HUES64 (cell line): ENCODE measurements around the gene CYB5R3.

ENCODE experiments used
- H3K27ac ChIP-seq: 2 replicates; pipeline ENCODE4 v1.7.0; 2013; ENCODE audit warnings: low read depth, low read length, inconsistent platforms
- H3K27me3 ChIP-seq: 2 replicates; pipeline ENCODE4 v1.6.1; 2013; ENCODE audit warnings: mild to moderate bottlenecking, low read length; ENCODE audit not compliant: insufficient read depth
- H3K36me3 ChIP-seq: 2 replicates; pipeline ENCODE4 v1.6.1; 2013; ENCODE audit warnings: mild to moderate bottlenecking, low read length; ENCODE audit not compliant: insufficient read depth
- H3K4me1 ChIP-seq: 2 replicates; pipeline ENCODE4 v1.6.1; 2013; ENCODE audit warnings: mild to moderate bottlenecking, low read length, moderate library complexity; ENCODE audit not compliant: insufficient read depth
- H3K4me3 ChIP-seq: 2 replicates; pipeline ENCODE4 v1.5.1; 2013; ENCODE audit warnings: mild to moderate bottlenecking, low read length, moderate library complexity
- H3K9ac ChIP-seq: 2 replicates; pipeline ENCODE4 v1.6.1; 2013; ENCODE audit warnings: mild to moderate bottlenecking, low read depth, low read length
- H3K9me3 ChIP-seq: 2 replicates; pipeline ENCODE4 v1.6.1; 2013; ENCODE audit warnings: low read depth, low read length; ENCODE audit not compliant: insufficient read depth
- WGBS: fragments of 150-250, 120-280 bp; methylation state at CpG from one replicate; pipeline ENCODE4 v1.1.7; 2013; ENCODE audit warnings: missing lambda C conversion rate; 5-methylcytosine and 5-hydroxymethylcytosine counted together

Gene CYB5R3

DNA sequence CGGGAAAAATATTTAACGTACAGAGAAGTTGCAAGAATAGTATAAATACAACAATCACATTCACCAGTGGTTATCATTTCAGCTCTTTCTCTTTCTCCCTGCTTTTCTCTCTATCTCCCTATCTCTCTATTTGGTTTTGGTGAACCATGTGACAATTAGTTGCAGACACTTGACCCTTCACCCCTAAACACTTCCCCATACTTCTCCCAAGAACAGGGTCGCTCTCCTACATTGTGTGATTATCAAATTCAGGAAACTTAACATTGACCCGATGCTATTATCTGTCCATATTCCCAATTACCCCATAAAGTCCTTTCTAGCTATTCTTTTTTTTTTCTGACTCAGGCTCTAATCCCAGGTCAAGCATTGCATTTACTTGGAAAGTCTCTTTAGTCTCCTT, 4.8 kb upstream of the CYB5R3 start:
- no peaks in the 10 kb centered on the region for H3K9me3 ChIP-seq
- 97% methylated on average over 2 of the region's 4 CpGs for WGBS
- H3K36me3 ChIP-seq = no peaks in the 10 kb centered on the region
- no peak overlapping the region for H3K27ac ChIP-seq
- H3K4me1 ChIP-seq = no peaks in the 10 kb centered on the region
- no peak overlapping the region for H3K4me3 ChIP-seq
- no peaks in the 10 kb centered on the region for H3K27me3 ChIP-seq
- H3K9ac ChIP-seq = no peak overlapping the region

DNA sequence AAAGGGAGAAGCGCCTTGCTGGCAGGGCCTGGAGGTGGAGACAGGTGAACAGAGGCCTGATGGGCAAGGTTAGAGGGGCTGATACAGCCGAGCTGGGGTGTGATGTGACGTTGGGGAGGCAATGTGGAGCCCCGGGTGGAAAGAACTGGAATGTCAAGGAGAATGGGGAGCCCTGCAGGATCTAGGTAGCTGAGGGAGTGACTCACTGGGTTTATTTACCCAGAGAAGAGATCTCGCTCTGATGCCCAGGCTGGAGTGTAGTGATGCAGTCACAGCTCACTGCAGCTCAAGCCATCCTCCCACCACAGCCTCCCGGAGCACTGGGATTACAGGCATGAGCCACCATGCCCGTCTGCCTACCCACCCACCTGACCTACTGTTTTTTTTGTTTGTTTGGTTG, 1.9 kb upstream of the CYB5R3 start:
- H3K9ac ChIP-seq = no peak overlapping the region
- no peaks in the 10 kb centered on the region for H3K9me3 ChIP-seq
- no peak overlapping the region for H3K27ac ChIP-seq
- H3K36me3 ChIP-seq = no peaks in the 10 kb centered on the region
- WGBS = 85% methylated on average over 5 of the region's 7 CpGs
- peaks cover 6% of the 10 kb centered on the region; the same call in 1 of the 2 replicates for H3K4me1 ChIP-seq
- no peak overlapping the region for H3K4me3 ChIP-seq
- no peaks in the 10 kb centered on the region for H3K27me3 ChIP-seq

DNA sequence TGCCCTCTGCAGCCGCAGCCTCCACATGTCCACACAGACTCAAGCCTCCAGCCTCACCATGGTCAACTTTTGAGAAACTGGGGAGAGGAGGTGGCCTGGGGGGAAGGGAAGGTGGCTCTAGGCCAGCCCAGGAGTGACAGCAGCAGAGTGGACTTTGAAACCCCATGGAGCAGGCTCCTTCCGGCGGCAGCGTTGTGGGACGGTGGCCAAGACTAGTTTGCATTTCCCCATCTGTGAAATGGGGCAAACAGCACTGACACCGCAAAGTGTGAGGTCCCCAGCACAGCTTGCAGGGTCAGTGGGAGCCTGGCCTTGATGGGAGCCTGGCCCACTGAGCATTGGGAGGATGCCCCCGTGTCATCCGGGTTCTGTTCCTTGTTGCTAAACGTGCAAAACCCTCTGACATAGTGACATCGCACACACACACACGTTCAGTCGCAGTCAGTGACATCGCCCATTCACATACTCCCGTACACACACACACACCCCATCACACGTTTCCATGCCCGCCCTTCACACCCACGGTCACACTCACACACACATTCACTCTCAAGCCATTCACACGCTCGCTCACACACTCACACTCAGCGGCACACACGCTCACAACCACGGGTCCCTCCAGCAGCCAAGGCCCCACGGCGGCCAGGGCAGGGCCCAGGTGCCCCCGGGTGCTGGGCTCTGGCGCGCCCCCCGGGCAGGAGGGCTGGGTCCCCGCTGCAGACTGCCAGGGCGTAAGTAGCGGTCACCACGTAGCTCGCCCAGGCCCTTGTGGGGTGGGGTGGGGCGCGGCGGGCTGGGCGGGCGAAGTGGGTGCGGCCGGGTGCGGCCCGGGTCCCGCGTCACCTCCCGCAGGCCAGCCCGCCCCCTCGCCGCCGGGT, 585 bp downstream of the CYB5R3 start:
- peak overlapping the region; percentile 83 for H3K9ac ChIP-seq
- 5% methylated on average over 48 of the region's 49 CpGs for WGBS

DNA sequence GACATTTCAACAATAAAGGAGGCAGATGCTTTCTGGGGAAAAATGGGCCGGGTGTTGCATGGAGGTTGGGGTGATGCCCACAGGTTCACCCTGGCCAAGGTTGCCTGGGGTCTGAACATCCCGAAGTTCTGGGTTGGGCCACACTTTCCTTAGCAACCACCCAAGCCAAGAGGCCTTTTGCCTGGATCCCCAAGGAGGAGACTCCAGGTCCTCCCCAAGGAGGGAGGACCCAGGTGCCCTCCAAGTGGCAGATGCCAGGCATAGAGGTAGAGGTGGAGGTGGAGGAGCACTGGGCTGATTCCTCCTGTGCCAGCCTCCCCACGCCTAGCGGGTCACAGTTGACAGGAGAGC, 1.2 kb downstream of the CYB5R3 start:
- H3K4me3 ChIP-seq = peak overlapping the region; percentile 99
- H3K27ac ChIP-seq = no peak overlapping the region
- H3K9me3 ChIP-seq = no peaks in the 10 kb centered on the region
- WGBS = 88% methylated on average over 3 of the region's 4 CpGs
- no peaks in the 10 kb centered on the region for H3K36me3 ChIP-seq
- H3K27me3 ChIP-seq = no peaks in the 10 kb centered on the region
- peaks cover 23% of the 10 kb centered on the region for H3K4me1 ChIP-seq
- H3K9ac ChIP-seq = no peak overlapping the region

More for the DNA sequence above, 585 bp downstream of the CYB5R3 start:
- no peaks in the 10 kb centered on the region for H3K9me3 ChIP-seq
- H3K4me1 ChIP-seq = peaks cover 19% of the 10 kb centered on the region
- no peaks in the 10 kb centered on the region for H3K36me3 ChIP-seq
- no peaks in the 10 kb centered on the region for H3K27me3 ChIP-seq
- H3K27ac ChIP-seq = no peak overlapping the region
- peak overlapping the region; percentile 99 for H3K4me3 ChIP-seq

GRCh38 chr22:42646569-42647525, 2.3 kb downstream of the CYB5R3 start:
- Histone ChIP-seq H3K4me1 (peaks cover 27% of the 10 kb centered on the region), H3K9me3 (no peaks in the 10 kb centered on the region), H3K9ac (no peak overlapping the region), H3K36me3 (no peaks in the 10 kb centered on the region), H3K4me3 (no peak overlapping the region), H3K27ac (no peak overlapping the region), H3K27me3 (no peaks in the 10 kb centered on the region)
- WGBS = 89% methylated on average over 15 of the region's 16 CpGs

- no peak overlapping the region for H3K27ac ChIP-seq
- no peak overlapping the region for H3K4me3 ChIP-seq
- WGBS = 89% methylated on average over 13 of the region's 13 CpGs
- H3K9ac ChIP-seq = no peak overlapping the region
- H3K36me3 ChIP-seq = no peaks in the 10 kb centered on the region
- H3K27me3 ChIP-seq = no peaks in the 10 kb centered on the region
- peaks cover 27% of the 10 kb centered on the region for H3K4me1 ChIP-seq
- H3K9me3 ChIP-seq = no peaks in the 10 kb centered on the region
These were observed 3.1 kb downstream of the CYB5R3 start for GRCh38 chr22:42645938-42646568.

DNA sequence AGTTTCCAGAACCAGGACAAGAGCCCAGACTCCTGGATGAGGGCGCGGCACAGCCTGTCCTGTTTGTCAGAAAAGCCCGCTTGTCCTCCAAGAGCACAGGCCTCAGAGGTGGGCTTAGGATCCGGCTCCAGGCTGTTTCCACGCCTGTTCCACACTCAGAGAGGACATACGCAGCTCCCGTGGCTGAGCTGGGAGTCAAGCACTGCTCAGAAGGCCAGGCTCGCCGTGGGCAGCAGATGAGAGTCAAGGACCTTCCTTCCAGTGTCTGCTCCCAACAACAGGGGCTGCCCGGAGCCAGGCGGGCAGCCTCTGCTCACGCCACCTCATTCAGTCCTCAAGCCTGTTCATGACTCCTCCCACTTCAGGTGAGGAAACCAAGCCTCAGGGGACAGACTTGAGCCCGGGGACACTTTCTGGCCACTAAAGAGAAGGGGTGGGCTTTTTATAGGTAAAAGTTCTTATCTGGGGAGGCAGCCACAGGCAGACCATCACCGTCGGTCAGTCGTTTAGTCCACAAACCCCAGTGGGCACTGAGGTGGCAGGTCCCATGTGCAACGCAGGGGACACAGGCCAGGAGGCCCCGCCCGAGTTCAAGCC, 3.8 kb downstream of the CYB5R3 start:
- Histone ChIP-seq H3K27ac (no peak overlapping the region), H3K4me1 (peaks cover 27% of the 10 kb centered on the region), H3K9me3 (no peaks in the 10 kb centered on the region), H3K27me3 (no peaks in the 10 kb centered on the region), H3K36me3 (no peaks in the 10 kb centered on the region), H3K4me3 (no peak overlapping the region), H3K9ac (no peak overlapping the region)
- 85% methylated on average over 19 of the region's 19 CpGs for WGBS

- H3K27ac ChIP-seq = peak overlapping the region; percentile 27; the same call in 1 of the 2 replicates
- H3K27me3 ChIP-seq = no peaks in the 10 kb centered on the region
These were observed 4.5 kb downstream of the CYB5R3 start for GRCh38 chr22:42644422-42645340.

DNA sequence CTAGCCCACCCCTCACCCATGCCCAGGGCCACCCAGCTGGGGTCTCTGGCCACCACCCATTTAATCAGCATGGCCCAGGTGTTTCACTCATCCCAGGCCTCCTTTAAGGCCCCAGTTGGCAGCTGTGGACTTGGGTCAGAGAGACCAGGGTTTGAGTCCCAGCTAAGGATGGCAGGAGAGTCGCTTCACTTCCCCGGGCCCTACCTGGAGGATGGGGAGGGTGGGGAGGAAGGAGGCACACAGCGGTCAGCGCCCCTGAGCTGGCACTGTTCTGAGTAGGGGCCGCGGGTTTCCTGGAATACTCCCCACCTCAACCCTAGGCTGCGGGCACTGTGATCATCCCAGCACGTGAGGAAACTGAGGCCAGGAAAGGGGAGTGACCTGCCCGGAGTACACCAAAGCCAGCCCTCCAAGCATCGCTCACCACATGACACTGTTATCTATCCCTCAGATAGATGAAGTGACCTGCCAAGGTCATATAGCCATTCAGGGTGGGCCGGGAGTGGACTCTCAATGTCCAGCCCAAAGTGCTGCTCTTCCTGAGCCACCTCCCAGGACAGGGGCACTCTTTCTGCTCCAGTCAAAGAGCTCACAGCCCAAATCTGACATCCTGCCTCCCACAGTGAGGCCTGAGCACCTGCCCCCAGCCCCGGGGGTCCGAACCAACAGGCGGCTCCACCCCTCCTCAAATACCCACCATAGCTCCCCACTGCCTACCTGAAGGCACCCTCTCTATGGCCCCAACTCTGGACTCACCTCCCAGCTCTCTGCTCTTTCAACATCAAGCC, 5.4 kb downstream of the CYB5R3 start:
- no peak overlapping the region for H3K4me3 ChIP-seq
- H3K36me3 ChIP-seq = no peaks in the 10 kb centered on the region
- H3K27me3 ChIP-seq = no peaks in the 10 kb centered on the region
- 92% methylated on average over 14 of the region's 14 CpGs for WGBS
- H3K27ac ChIP-seq = peak overlapping the region; percentile 51; the same call in 1 of the 2 replicates
- no peaks in the 10 kb centered on the region for H3K9me3 ChIP-seq
- peaks cover 27% of the 10 kb centered on the region for H3K4me1 ChIP-seq
- 0 out of 2 replicates have a peak overlapping the region, but pooled peaks have one; percentile 46 for H3K9ac ChIP-seq

More at GRCh38 chr22:42644422-42645340, 4.5 kb downstream of the CYB5R3 start:
- 67% methylated on average over 22 of the region's 22 CpGs for WGBS
- H3K4me1 ChIP-seq = peaks cover 27% of the 10 kb centered on the region
- H3K4me3 ChIP-seq = no peak overlapping the region
- H3K9ac ChIP-seq = no peak overlapping the region
- no peaks in the 10 kb centered on the region for H3K9me3 ChIP-seq
- H3K36me3 ChIP-seq = no peaks in the 10 kb centered on the region
